ENCODE data around the gene CSF3. TPM values are rescaled to one million over a fixed set of nuclear protein-coding genes. Genes with fewer than 3 reads are reported as not detected.

CSF3 gene
- polyA plus RNA-seq, 1 experiment, result not detected

DNA sequence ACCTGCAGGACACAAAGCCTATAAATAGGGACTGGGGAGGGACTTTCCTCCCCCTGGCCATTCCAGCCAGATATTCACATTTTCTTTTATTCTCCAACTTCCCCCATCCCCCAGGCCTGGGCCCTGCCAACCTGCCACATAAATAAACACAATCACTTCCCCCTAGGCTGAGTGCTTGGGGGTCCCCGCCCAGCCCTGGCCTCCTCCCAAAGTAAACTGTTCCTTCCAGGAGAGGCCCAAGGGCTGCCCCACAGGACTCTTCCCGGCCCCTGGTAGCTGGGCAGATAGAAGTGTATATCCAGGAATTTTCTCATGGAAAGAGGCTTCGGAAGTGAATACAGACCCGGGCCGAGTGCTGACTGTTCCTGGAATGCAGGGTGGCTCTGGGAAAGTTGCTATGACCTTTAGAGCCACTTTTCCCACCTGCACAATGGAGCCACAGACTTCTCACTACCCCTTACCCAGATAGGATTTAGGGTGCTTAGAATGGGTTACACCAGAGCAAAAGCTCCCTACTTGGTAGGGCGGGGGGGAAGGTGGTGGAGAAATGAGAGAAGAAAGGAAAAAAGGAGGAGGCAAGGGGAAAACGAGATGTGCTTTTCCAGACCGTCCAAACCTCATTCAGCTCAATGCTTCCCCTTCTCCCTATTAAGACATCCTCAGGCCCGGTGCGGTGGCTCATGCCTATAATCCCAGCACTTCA lies 8.5 kb downstream of the CSF3 start:
- Histone ChIP-seq H3K27ac (ENCODE audit: low read depth, low read length) (no peak overlapping the region), H3K27me3 (ENCODE audit: control insufficient read depth, insufficient read depth, low read length) (no peaks in the 10 kb centered on the region), H3K4me3 (ENCODE audit: low read depth, low read length) (no peak overlapping the region), H3K9me3 (ENCODE audit: control insufficient read depth, insufficient read depth, low read length) (no peaks in the 10 kb centered on the region; the same call in 1 of the 2 replicates)
- no peak for DNase-seq (ENCODE audit: low read depth, low spot score)
- ChIA-PET CTCF (interaction anchor here (0.6 to 5.1 kb wide), 4 partner anchors 89 to 391 kb away, joined by 3 to 38 read pairs (median 8); no protein-coding TSS in a partner anchor), POLR2A (no interaction called here)
- TF ChIP-seq, protein P1, sequence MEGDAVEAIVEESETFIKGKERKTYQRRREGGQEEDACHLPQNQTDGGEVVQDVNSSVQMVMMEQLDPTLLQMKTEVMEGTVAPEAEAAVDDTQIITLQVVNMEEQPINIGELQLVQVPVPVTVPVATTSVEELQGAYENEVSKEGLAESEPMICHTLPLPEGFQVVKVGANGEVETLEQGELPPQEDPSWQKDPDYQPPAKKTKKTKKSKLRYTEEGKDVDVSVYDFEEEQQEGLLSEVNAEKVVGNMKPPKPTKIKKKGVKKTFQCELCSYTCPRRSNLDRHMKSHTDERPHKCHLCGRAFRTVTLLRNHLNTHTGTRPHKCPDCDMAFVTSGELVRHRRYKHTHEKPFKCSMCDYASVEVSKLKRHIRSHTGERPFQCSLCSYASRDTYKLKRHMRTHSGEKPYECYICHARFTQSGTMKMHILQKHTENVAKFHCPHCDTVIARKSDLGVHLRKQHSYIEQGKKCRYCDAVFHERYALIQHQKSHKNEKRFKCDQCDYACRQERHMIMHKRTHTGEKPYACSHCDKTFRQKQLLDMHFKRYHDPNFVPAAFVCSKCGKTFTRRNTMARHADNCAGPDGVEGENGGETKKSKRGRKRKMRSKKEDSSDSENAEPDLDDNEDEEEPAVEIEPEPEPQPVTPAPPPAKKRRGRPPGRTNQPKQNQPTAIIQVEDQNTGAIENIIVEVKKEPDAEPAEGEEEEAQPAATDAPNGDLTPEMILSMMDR (IDR thresholded peaks at IDR 0.05; ENCODE audit: low read depth, low read length), result no peak

DNA sequence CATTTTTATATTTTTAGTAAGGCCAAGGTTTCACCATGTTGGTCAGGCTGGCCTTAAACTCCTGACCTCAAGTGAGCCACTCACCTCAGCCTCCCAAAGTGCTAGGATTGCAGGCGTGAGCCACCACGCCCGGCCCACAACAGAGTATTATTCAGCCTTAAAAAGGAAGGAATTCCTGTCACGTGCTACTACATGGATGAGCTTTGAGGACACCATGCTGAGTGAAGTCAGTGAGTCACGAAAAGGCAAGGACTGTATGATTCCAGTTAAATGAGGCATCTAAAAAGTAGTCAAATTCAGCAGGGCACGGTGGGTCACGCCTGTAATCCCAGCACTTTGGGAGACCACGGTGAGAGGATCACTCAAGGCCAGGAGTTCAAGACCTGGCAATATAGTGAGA lies 9.7 kb downstream of the CSF3 start:
- ChIA-PET CTCF (interaction anchor here (0.9 to 5.1 kb wide), 3 partner anchors 9 to 88 kb away, joined by 3 to 81 read pairs (median 38); partner anchors contain the start of gene CSF3), POLR2A (no interaction called here)
- H3K27me3 ChIP-seq (ENCODE audit: control insufficient read depth, insufficient read depth, low read length), result no peaks in the 10 kb centered on the region
- H3K27ac ChIP-seq (ENCODE audit: low read depth, low read length), result no peak overlapping the region
- H3K9me3 ChIP-seq (ENCODE audit: control insufficient read depth, insufficient read depth, low read length), result no peaks in the 10 kb centered on the region; the same call in 1 of the 2 replicates
- no peak overlapping the region for H3K4me3 ChIP-seq (ENCODE audit: low read depth, low read length)
- DNase-seq (ENCODE audit: low read depth, low spot score), result no peak
- TF ChIP-seq, protein P1 (IDR thresholded peaks at IDR 0.05; ENCODE audit: low read depth, low read length), result no peak

DNA sequence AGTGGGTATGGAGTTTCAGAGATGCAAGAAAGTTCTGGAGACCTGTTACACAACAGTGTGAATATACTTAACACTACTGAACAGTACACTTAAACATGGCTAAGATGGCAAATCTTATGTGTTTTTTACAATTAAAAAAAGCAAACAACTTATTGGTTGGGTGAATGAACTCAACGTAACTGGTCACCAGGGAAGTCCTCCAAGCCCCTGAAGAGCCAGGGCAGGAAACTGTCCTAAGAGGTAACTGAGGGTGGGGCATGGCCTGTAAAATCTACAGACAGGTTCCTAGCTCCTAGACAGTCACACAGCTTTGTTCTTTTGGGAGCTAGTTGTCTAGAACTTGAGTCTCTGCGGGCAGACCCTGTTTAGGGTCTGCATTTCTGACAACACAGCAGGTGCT lies 10.3 kb downstream of the CSF3 start:
- peak overlapping the region; percentile 31 for H3K27ac ChIP-seq (ENCODE audit: low read depth, low read length)
- TF ChIP-seq, protein P1 (IDR thresholded peaks at IDR 0.05; ENCODE audit: low read depth, low read length), result no peak
- no peaks in the 10 kb centered on the region; the same call in 1 of the 2 replicates for H3K9me3 ChIP-seq (ENCODE audit: control insufficient read depth, insufficient read depth, low read length)
- ChIA-PET CTCF (interaction anchor here (0.6 to 5.1 kb wide), 9 partner anchors 10 to 264 kb away, joined by 3 to 81 read pairs (median 8); partner anchors contain the start of gene CSF3), POLR2A (no interaction called here)
- no peak overlapping the region for H3K4me3 ChIP-seq (ENCODE audit: low read depth, low read length)
- H3K27me3 ChIP-seq (ENCODE audit: control insufficient read depth, insufficient read depth, low read length), result no peaks in the 10 kb centered on the region
- no peak for DNase-seq (ENCODE audit: low read depth, low spot score)

DNA sequence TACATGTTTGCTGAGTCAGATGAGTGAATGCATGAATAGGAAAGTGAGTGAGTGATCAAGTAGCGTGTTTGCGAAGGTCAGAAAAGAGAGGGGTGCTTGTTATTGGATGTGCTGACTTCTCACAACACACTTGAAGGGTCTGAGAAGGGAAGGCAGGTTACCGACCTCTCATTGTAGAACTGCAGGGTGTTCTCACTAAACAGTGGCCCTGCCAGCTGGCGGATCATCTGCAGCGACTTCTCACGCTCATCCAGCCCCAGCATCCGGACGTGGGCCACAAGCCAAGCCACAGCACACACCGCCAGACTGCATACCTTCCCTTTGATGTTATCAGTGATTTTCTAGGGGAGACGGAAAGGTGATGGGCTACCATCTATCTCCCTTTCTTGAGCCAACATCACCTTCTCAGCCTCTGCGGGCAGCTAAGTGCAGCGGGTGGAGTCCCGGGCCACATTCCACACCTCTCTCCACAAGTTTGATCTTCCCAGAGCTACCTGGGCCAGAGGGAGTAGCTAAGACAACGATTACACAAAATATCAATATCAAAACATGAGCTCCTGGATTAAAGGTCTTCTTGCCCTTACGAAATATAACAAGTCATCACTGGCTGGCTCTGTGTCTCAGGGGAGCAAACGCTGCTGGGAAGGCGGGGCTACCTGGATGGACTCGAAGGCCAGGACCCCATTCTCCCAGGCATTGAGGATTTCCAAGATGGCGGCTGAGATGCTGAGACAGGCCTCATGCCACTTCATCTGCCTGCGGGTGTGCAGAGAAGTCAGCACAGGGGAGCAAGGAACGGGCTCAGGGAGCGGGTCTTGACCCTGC lies 11.0 kb downstream of the CSF3 start:
- TF ChIP-seq, protein P1 (IDR thresholded peaks at IDR 0.05; ENCODE audit: low read depth, low read length), result no peak
- H3K27me3 ChIP-seq (ENCODE audit: control insufficient read depth, insufficient read depth, low read length), result no peaks in the 10 kb centered on the region
- H3K9me3 ChIP-seq (ENCODE audit: control insufficient read depth, insufficient read depth, low read length), result no peaks in the 10 kb centered on the region; the same call in 1 of the 2 replicates
- H3K4me3 ChIP-seq (ENCODE audit: low read depth, low read length), result no peak overlapping the region
- peak overlapping the region; percentile 31 for H3K27ac ChIP-seq (ENCODE audit: low read depth, low read length)
- ChIA-PET POLR2A (no interaction called here), CTCF (interaction anchor here (0.6 to 5.1 kb wide), 25 partner anchors 9 to 264 kb away, joined by 3 to 81 read pairs (median 5); partner anchors contain the start of genes CSF3 and MED24)
- no peak for DNase-seq (ENCODE audit: low read depth, low spot score)
